ENCODE data around the gene ANXA2. TPM values are rescaled to one million over a fixed set of nuclear protein-coding genes. Genes with fewer than 3 reads are reported as not detected.

ANXA2 gene
- total RNA-seq, 1 donor from 2014 or later = 925 TPM

DNA sequence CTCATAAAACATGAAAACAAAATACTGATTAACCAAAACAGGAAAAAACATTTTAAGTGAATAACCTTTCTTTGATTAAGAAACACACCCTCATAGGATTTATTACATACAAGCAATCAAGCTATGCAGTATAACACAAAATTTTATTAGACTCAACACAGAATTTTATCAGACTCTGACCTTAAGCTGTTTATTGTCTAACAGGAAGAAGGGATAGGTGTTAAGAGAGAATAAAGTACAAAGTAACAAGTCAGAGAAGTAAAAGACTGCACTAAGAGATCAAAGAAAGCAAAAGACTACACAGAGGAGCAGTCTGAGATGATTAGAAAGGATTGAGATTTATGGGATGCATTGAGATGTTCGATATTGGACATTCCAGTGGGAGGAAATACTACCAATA is 43.5 kb upstream of the ANXA2 start:
- Mint-ChIP-seq H3K27ac (ENCODE audit: unreplicated experiment) (no peak overlapping the region), H3K27me3 (ENCODE audit: unreplicated experiment) (no peaks in the 10 kb centered on the region), H3K9me3 (ENCODE audit: unreplicated experiment) (no peaks in the 10 kb centered on the region), H3K36me3 (ENCODE audit: unreplicated experiment) (no peaks in the 10 kb centered on the region), H3K4me3 (ENCODE audit: unreplicated experiment) (no peak overlapping the region), H3K4me1 (ENCODE audit: low read depth, unreplicated experiment) (no peaks in the 10 kb centered on the region)
- TF ChIP-seq, protein P1, sequence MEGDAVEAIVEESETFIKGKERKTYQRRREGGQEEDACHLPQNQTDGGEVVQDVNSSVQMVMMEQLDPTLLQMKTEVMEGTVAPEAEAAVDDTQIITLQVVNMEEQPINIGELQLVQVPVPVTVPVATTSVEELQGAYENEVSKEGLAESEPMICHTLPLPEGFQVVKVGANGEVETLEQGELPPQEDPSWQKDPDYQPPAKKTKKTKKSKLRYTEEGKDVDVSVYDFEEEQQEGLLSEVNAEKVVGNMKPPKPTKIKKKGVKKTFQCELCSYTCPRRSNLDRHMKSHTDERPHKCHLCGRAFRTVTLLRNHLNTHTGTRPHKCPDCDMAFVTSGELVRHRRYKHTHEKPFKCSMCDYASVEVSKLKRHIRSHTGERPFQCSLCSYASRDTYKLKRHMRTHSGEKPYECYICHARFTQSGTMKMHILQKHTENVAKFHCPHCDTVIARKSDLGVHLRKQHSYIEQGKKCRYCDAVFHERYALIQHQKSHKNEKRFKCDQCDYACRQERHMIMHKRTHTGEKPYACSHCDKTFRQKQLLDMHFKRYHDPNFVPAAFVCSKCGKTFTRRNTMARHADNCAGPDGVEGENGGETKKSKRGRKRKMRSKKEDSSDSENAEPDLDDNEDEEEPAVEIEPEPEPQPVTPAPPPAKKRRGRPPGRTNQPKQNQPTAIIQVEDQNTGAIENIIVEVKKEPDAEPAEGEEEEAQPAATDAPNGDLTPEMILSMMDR (IDR thresholded peaks at IDR 0.05; ENCODE audit: partially characterized antibody, unreplicated experiment) = no peak
- no peak for DNase-seq

DNA sequence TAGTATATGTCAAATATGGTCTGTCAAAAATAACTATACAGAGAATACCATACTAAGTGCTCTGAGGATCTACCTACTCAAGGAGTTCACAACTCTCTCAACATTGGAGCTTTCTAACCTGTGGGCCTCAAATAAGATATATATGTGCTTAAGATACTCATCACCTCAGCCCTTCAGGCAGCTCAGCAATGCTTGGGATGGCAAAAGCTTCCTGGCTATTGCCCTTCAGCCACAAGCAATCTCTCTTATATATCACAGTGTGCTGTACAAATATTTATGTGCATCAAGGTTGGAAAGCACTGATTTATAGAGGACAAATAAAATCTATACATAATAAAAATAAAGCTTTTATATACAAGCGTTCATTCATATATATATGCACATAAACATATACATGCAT is 40.9 kb upstream of the ANXA2 start:
- DNase-seq = no peak
- no peaks in the 10 kb centered on the region for H3K27me3 Mint-ChIP-seq (ENCODE audit: unreplicated experiment)
- H3K9me3 Mint-ChIP-seq (ENCODE audit: unreplicated experiment) = no peaks in the 10 kb centered on the region
- H3K4me1 Mint-ChIP-seq (ENCODE audit: low read depth, unreplicated experiment) = no peaks in the 10 kb centered on the region
- no peaks in the 10 kb centered on the region for H3K36me3 Mint-ChIP-seq (ENCODE audit: unreplicated experiment)
- no peak overlapping the region for H3K4me3 Mint-ChIP-seq (ENCODE audit: unreplicated experiment)
- H3K27ac Mint-ChIP-seq (ENCODE audit: unreplicated experiment) = no peak overlapping the region
- TF ChIP-seq, protein P1 (IDR thresholded peaks at IDR 0.05; ENCODE audit: partially characterized antibody, unreplicated experiment) = no peak

DNA sequence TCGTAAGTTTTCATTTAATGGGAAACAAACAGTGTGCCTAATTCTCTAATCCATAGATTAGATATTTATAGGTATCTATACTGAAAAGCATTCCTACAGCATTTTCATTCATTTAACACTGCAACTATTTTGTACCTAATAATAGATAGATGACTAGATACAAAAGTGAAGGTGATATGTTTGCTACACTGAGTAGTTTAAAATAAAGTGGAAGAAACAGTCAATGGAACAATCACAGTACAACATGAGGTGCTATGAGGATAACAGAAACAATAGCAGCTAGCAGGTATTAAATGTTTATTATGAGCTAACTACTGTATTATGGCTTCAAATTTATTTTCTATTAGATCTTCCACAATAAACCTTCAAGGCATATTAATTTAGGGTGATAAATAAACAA is 31.1 kb upstream of the ANXA2 start:
- H3K4me1 Mint-ChIP-seq (ENCODE audit: low read depth, unreplicated experiment) = no peaks in the 10 kb centered on the region
- TF ChIP-seq, protein P1 (IDR thresholded peaks at IDR 0.05; ENCODE audit: partially characterized antibody, unreplicated experiment) = no peak
- no peak overlapping the region for H3K4me3 Mint-ChIP-seq (ENCODE audit: unreplicated experiment)
- no peaks in the 10 kb centered on the region for H3K9me3 Mint-ChIP-seq (ENCODE audit: unreplicated experiment)
- no peak for DNase-seq
- no peaks in the 10 kb centered on the region for H3K36me3 Mint-ChIP-seq (ENCODE audit: unreplicated experiment)
- H3K27ac Mint-ChIP-seq (ENCODE audit: unreplicated experiment) = no peak overlapping the region
- no peaks in the 10 kb centered on the region for H3K27me3 Mint-ChIP-seq (ENCODE audit: unreplicated experiment)

DNA sequence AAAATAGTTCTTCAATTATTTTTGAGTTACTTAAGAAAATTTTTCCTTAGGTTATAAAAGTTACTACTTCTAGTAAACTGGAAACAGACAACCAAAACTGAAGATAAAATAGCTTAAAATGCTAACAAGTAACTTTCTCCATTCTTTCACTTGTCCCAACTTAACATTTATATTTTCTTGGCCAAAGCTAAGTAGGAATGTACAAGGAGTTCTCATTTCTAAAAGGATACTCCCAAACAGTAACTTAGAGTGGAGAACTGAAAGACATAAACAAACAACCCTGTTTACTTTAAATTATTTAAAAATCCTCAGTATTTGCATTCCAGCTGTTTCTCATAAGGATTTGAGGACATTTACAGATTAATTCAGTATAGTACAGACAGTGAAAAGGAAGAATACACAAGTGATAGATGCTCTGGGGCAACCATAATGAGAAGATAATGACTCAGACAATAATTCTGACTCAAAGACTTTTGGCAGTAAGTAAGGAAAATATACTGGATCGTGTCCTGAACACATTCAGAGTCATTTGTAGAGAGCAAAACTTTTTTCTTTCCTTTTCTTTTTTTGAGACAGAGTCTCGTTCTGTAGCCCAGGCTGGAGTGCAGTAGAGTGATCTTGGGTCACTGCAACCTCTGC is 29.2 kb upstream of the ANXA2 start:
- H3K9me3 Mint-ChIP-seq (ENCODE audit: unreplicated experiment) = no peaks in the 10 kb centered on the region
- TF ChIP-seq, protein P1 (IDR thresholded peaks at IDR 0.05; ENCODE audit: partially characterized antibody, unreplicated experiment) = no peak
- no peak overlapping the region for H3K27ac Mint-ChIP-seq (ENCODE audit: unreplicated experiment)
- no peaks in the 10 kb centered on the region for H3K4me1 Mint-ChIP-seq (ENCODE audit: low read depth, unreplicated experiment)
- no peaks in the 10 kb centered on the region for H3K27me3 Mint-ChIP-seq (ENCODE audit: unreplicated experiment)
- H3K36me3 Mint-ChIP-seq (ENCODE audit: unreplicated experiment) = no peaks in the 10 kb centered on the region
- no peak for DNase-seq
- H3K4me3 Mint-ChIP-seq (ENCODE audit: unreplicated experiment) = no peak overlapping the region

DNA sequence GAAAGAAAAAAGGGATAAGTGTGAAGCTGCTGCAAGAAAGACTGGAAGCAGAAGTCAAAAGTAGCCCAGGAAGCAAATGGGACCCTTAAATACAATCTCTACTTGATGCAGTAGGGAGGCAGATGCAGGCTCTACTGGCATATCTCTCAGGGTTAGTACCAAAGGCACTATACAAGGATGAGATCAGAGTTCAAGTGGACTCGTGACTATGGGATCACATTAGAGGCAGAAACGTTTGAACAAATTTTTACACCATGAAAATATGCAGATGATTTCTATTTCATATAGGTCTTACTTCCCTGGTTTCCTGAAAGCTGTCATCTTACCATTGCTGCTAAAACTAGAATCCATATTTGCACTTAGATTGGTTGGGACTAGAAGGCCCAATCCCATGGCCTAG is 27.7 kb upstream of the ANXA2 start:
- no peaks in the 10 kb centered on the region for H3K36me3 Mint-ChIP-seq (ENCODE audit: unreplicated experiment)
- no peaks in the 10 kb centered on the region for H3K9me3 Mint-ChIP-seq (ENCODE audit: unreplicated experiment)
- H3K4me1 Mint-ChIP-seq (ENCODE audit: low read depth, unreplicated experiment) = no peaks in the 10 kb centered on the region
- TF ChIP-seq, protein P1 (IDR thresholded peaks at IDR 0.05; ENCODE audit: partially characterized antibody, unreplicated experiment) = no peak
- no peak for DNase-seq
- H3K27ac Mint-ChIP-seq (ENCODE audit: unreplicated experiment) = no peak overlapping the region
- H3K27me3 Mint-ChIP-seq (ENCODE audit: unreplicated experiment) = no peaks in the 10 kb centered on the region
- no peak overlapping the region for H3K4me3 Mint-ChIP-seq (ENCODE audit: unreplicated experiment)
